Measurements from ENCODE around the gene MZF1. TPM values are rescaled to one million over a fixed set of nuclear protein-coding genes. Genes with fewer than 3 reads are reported as not detected.

MZF1 gene
- total and polyA plus RNA-seq, 9 donors = 8.1 to 21.4 (median 16.2) TPM

- DNase-seq = no peak
- Histone ChIP-seq H3K27me3 (ENCODE audit: control insufficient read depth, insufficient read depth, low read length) (peaks cover 1% of the 10 kb centered on the region), H3K36me3 (ENCODE audit: control insufficient read depth, insufficient read depth, low read length) (peaks cover 39% of the 10 kb centered on the region), H3K27ac (ENCODE audit: low read length) (peak overlapping the region; percentile 6), H3K9me3 (replicated peaks; ENCODE audit: control insufficient read depth, low read depth, low read length) (no peaks in the 10 kb centered on the region), H3K4me1 (ENCODE audit: control insufficient read depth, insufficient read depth, low read length) (peaks cover 47% of the 10 kb centered on the region), H3K4me3 (ENCODE audit: low read length) (no peak overlapping the region)
- WGBS (ENCODE audit: insufficient coverage) = 87% methylated on average over 7 of the region's 16 CpGs
These were observed 17.1 kb downstream of the MZF1 start for GRCh38 chr19:58555920-58556621.

- Histone ChIP-seq H3K4me1 (ENCODE audit: control insufficient read depth, insufficient read depth, low read length) (peaks cover 47% of the 10 kb centered on the region), H3K9me3 (replicated peaks; ENCODE audit: control insufficient read depth, low read depth, low read length) (no peaks in the 10 kb centered on the region), H3K4me3 (ENCODE audit: low read length) (peak overlapping the region; percentile 75), H3K36me3 (ENCODE audit: control insufficient read depth, insufficient read depth, low read length) (peaks cover 45% of the 10 kb centered on the region), H3K27me3 (ENCODE audit: control insufficient read depth, insufficient read depth, low read length) (no peaks in the 10 kb centered on the region), H3K27ac (ENCODE audit: low read length) (peak overlapping the region; percentile 99)
- no peak for DNase-seq
- WGBS (ENCODE audit: insufficient coverage) = 17% methylated on average over 2 of the region's 4 CpGs
These were observed 17.7 kb downstream of the MZF1 start for GRCh38 chr19:58555369-58555885.

DNA sequence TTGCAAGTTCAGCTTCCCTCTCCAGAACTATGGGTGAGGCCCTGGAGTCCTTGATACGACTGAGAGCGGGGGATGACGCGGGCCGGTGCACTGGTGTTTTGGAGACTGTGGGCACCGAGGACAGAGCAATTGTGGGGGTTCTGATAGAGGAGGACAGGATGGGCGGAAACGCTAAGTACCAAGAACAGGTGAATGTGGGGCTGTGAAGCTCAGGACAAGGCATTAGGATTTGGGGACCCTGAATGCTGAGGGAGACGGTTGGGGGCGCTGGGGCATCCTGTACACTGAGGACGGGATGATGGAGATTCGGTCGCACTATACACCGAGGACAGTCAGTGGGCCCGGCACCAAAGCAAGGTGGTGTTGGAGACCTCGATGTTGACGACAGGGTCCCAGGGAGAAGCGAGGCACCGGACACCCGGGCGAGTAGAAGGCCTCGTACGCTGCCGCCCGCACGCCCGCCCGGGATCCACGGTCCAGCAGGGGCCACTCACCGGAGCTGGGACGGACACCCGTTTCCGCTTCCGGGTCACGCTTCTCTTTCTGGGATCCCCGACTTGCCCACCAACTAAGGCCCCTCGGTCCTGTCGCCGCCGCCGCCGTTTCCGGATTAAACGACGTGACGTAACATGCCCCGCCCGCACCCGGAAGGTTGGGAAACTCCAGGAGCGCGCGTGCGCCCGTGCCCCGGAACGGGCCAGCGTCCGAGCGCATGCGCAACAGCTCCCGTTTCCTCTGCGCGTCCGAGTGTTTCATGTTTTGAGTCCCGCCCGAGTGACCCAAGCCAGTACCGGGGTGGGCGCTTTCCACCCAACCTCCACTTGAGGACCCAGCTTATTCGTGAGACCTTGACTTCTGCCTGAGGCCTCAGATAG, 18.4 kb downstream of the MZF1 start, which contains the start of gene CHMP2A:
Gene CHMP2A, minus strand, starts transcription at position 612 of the 875 bp plus-strand sequence. CDS start 893 bp downstream, outside the sequence.
- under 1% methylated on average over 68 of the region's 69 CpGs for WGBS (ENCODE audit: insufficient coverage)
- Histone ChIP-seq H3K27me3 (ENCODE audit: control insufficient read depth, insufficient read depth, low read length) (no peaks in the 10 kb centered on the region), H3K9me3 (replicated peaks; ENCODE audit: control insufficient read depth, low read depth, low read length) (no peaks in the 10 kb centered on the region), H3K4me3 (ENCODE audit: low read length) (peak within 1 kb of the TSS; percentile 75), H3K4me1 (ENCODE audit: control insufficient read depth, insufficient read depth, low read length) (peaks cover 41% of the 10 kb centered on the region), H3K27ac (ENCODE audit: low read length) (peak within 1 kb of the TSS; percentile 99), H3K36me3 (ENCODE audit: control insufficient read depth, insufficient read depth, low read length) (peaks cover 52% of the 10 kb centered on the region)
- peak; percentile 98 for DNase-seq

DNA sequence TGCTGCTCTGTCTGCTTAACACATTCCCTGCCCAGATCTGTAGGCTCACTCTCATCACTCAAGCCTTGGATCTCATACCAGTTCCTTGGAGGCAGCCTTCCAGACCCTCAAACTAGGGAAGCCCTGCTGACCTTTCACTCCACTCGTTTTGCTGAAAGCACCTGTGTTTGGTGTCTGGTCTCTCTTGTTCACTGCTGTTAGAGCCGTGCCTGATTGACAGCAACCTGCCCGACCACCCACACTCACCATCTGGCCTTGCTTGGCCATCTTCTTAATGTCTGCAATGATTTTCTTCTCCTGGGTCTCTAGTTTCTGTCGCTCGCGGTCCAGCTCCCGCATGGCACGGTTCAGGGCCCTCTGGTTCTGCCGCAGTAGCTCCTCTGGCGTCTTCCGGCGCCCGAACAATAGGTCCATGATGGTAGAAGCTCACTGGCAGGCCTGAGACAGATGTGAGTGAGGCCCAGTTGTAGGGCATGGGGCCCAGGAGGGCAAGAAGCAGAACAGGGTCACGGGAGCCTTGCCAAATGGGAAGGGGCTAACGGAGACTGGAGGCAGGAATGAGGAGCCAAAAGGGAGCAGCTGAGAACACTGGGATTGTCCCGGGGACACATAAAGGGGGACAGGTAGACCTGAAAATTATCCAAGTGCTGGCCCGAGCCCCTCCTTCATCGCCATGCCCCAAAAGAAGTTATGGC, 19.2 kb downstream of the MZF1 start:
- WGBS (ENCODE audit: insufficient coverage) = 34% methylated on average over 11 of the region's 18 CpGs
- DNase-seq = peak; percentile 41

GRCh38 chr19:58552655-58553054, 20.5 kb downstream of the MZF1 start:
- H3K4me1 ChIP-seq (ENCODE audit: control insufficient read depth, insufficient read depth, low read length) = peaks cover 36% of the 10 kb centered on the region
- no peaks in the 10 kb centered on the region for H3K9me3 ChIP-seq (replicated peaks; ENCODE audit: control insufficient read depth, low read depth, low read length)
- 83% methylated on average over 1 of the region's 2 CpGs for WGBS (ENCODE audit: insufficient coverage)
- DNase-seq = no peak
- no peak overlapping the region for H3K27ac ChIP-seq (ENCODE audit: low read length)
- no peak overlapping the region for H3K4me3 ChIP-seq (ENCODE audit: low read length)
- H3K27me3 ChIP-seq (ENCODE audit: control insufficient read depth, insufficient read depth, low read length) = no peaks in the 10 kb centered on the region
- H3K36me3 ChIP-seq (ENCODE audit: control insufficient read depth, insufficient read depth, low read length) = peaks cover 73% of the 10 kb centered on the region

More for the DNA sequence above, 19.2 kb downstream of the MZF1 start:
- Histone ChIP-seq H3K27ac (ENCODE audit: low read length) (peak overlapping the region; percentile 99), H3K9me3 (replicated peaks; ENCODE audit: control insufficient read depth, low read depth, low read length) (no peaks in the 10 kb centered on the region), H3K4me3 (ENCODE audit: low read length) (peak overlapping the region; percentile 75), H3K36me3 (ENCODE audit: control insufficient read depth, insufficient read depth, low read length) (peaks cover 60% of the 10 kb centered on the region), H3K4me1 (ENCODE audit: control insufficient read depth, insufficient read depth, low read length) (peaks cover 39% of the 10 kb centered on the region), H3K27me3 (ENCODE audit: control insufficient read depth, insufficient read depth, low read length) (no peaks in the 10 kb centered on the region)

GRCh38 chr19:58551577-58552471, 21.3 kb downstream of the MZF1 start:
- peak; percentile 7 for DNase-seq
- H3K36me3 ChIP-seq (ENCODE audit: control insufficient read depth, insufficient read depth, low read length) = peaks cover 77% of the 10 kb centered on the region
- no peaks in the 10 kb centered on the region for H3K9me3 ChIP-seq (replicated peaks; ENCODE audit: control insufficient read depth, low read depth, low read length)
- no peak overlapping the region for H3K27ac ChIP-seq (ENCODE audit: low read length)
- H3K4me3 ChIP-seq (ENCODE audit: low read length) = no peak overlapping the region
- peaks cover 31% of the 10 kb centered on the region for H3K4me1 ChIP-seq (ENCODE audit: control insufficient read depth, insufficient read depth, low read length)
- WGBS (ENCODE audit: insufficient coverage) = 89% methylated on average over 14 of the region's 18 CpGs
- H3K27me3 ChIP-seq (ENCODE audit: control insufficient read depth, insufficient read depth, low read length) = no peaks in the 10 kb centered on the region

DNA sequence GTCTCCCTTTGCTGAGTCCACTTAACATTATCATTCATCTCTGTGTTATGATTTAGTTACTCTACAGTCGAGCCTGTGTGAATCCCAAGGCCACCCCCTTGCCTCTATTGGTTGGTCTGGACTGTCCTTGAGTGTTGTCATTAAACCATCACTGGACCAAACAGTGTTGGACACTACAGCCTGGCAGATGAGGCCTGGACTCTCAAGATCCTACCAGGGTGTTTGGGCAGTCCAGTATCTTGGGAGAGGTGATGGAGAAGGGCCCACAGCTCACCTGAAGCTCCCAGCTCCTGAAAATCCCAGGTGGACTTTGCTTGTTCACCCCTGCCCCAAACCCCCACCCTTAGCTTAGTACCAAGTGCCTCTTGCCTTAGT, 22.0 kb downstream of the MZF1 start:
- Histone ChIP-seq H3K27ac (ENCODE audit: low read length) (no peak overlapping the region), H3K4me1 (ENCODE audit: control insufficient read depth, insufficient read depth, low read length) (peaks cover 31% of the 10 kb centered on the region), H3K4me3 (ENCODE audit: low read length) (no peak overlapping the region), H3K27me3 (ENCODE audit: control insufficient read depth, insufficient read depth, low read length) (no peaks in the 10 kb centered on the region), H3K36me3 (ENCODE audit: control insufficient read depth, insufficient read depth, low read length) (peaks cover 77% of the 10 kb centered on the region), H3K9me3 (replicated peaks; ENCODE audit: control insufficient read depth, low read depth, low read length) (no peaks in the 10 kb centered on the region)
- no CpG with 5 or more reads among the region's 1 CpG for WGBS (ENCODE audit: insufficient coverage)
- peak; percentile 6 for DNase-seq

DNA sequence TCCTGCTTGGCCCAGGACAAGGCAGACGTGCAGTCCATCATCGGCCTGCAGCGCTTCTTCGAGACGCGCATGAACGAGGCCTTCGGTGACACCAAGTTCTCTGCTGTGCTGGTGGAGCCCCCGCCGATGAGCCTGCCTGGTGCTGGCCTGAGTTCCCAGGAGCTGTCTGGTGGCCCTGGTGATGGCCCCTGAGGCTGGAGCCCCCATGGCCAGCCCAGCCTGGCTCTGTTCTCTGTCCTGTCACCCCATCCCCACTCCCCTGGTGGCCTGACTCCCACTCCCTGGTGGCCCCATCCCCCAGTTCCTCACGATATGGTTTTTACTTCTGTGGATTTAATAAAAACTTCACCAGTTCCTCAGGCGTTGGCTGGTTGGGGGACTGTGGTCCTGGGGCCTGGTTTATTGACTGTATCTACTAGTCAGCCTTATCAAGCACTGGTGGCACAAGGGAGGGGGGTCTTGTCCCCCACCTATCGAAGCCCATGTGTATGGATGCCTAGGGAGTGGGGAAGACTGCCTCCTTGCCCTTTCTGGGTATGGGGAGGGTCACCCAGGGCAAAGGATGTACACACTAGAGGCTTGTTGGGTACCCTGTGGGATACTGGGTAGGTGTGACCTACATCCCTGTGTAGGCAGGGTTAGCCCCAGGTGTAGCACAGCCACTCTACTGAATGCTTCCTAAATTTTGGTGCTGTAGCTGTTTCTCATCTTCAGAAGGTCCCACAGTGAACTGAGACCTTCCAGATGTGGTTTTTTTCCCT, 22.6 kb downstream of the MZF1 start:
- Histone ChIP-seq H3K9me3 (replicated peaks; ENCODE audit: control insufficient read depth, low read depth, low read length) (no peaks in the 10 kb centered on the region), H3K36me3 (ENCODE audit: control insufficient read depth, insufficient read depth, low read length) (peaks cover 77% of the 10 kb centered on the region), H3K4me1 (ENCODE audit: control insufficient read depth, insufficient read depth, low read length) (peaks cover 32% of the 10 kb centered on the region), H3K27ac (ENCODE audit: low read length) (no peak overlapping the region), H3K4me3 (ENCODE audit: low read length) (no peak overlapping the region), H3K27me3 (ENCODE audit: control insufficient read depth, insufficient read depth, low read length) (no peaks in the 10 kb centered on the region)
- 86% methylated on average over 10 of the region's 13 CpGs for WGBS (ENCODE audit: insufficient coverage)
- no peak for DNase-seq

Measured in muscle of leg (tissue), 11 donors.